H9 (cell line): ENCODE measurements around the gene PCYT1B. TPM values are rescaled to one million over a fixed set of nuclear protein-coding genes. Genes with fewer than 3 reads are reported as not detected.

Source experiments
- DNase-seq: peaks from one replicate; pipeline ENCODE4 v3.0.0-alpha.2; 2017
- H2AFZ ChIP-seq: one replicate; pipeline ENCODE4 v1.6.1; 2013; ENCODE audit warnings: mild to moderate bottlenecking, low read length, control low read depth, moderate library complexity
- H2AK5ac ChIP-seq: 2 replicates; pipeline ENCODE4 v1.6.1; 2013; ENCODE audit warnings: low read length, control low read depth, mixed read lengths; ENCODE audit not compliant: insufficient read length
- H2BK120ac ChIP-seq: one replicate; pipeline ENCODE4 v1.6.1; 2013; ENCODE audit warnings: low read depth, mild to moderate bottlenecking, low read length, control low read depth, inconsistent platforms; ENCODE audit not compliant: poor library complexity, severe bottlenecking
- H2BK12ac ChIP-seq: 2 replicates; pipeline ENCODE4 v1.6.1; 2013; ENCODE audit warnings: low read length, control low read depth, mixed read lengths, low read depth; ENCODE audit not compliant: insufficient read length
- H2BK15ac ChIP-seq: 2 replicates; pipeline ENCODE4 v1.6.1; 2013; ENCODE audit warnings: low read depth, low read length, control low read depth
- H2BK20ac ChIP-seq: one replicate; pipeline ENCODE4 v1.6.1; 2013; ENCODE audit warnings: low read depth, mild to moderate bottlenecking, low read length, control low read depth, inconsistent platforms; ENCODE audit not compliant: poor library complexity, severe bottlenecking
- H2BK5ac ChIP-seq: 2 replicates; pipeline ENCODE4 v1.6.1; 2013; ENCODE audit warnings: low read length, control low read depth, mixed read lengths; ENCODE audit not compliant: insufficient read length
- H3K14ac ChIP-seq: 2 replicates; pipeline ENCODE4 v1.6.1; 2013; ENCODE audit warnings: low read length, control low read depth; ENCODE audit not compliant: insufficient read depth
- H3K18ac ChIP-seq: 2 replicates; pipeline ENCODE4 v1.6.1; 2013; ENCODE audit warnings: low read depth, mild to moderate bottlenecking, mixed read lengths, low read length, control low read depth; ENCODE audit not compliant: insufficient read length
- H3K23ac ChIP-seq: 2 replicates; pipeline ENCODE4 v1.6.1; 2013; ENCODE audit warnings: low read length, control low read depth, mixed read lengths, low read depth; ENCODE audit not compliant: insufficient read length
- H3K23me2 ChIP-seq: 2 replicates; pipeline ENCODE4 v1.6.1; 2013; ENCODE audit warnings: low read depth, mild to moderate bottlenecking, mixed read lengths, low read length, control low read depth; ENCODE audit not compliant: insufficient read length, poor library complexity, severe bottlenecking
- H3K27ac ChIP-seq: 2 replicates; pipeline ENCODE4 v1.5.1; 2013; ENCODE audit warnings: low read length, control low read depth, mixed read lengths, low read depth; ENCODE audit not compliant: insufficient read length
- H3K27me3 ChIP-seq: 2 replicates; pipeline ENCODE4 v1.6.1; 2013; ENCODE audit warnings: low read length, control low read depth, inconsistent platforms; ENCODE audit not compliant: insufficient read depth
- H3K4ac ChIP-seq: 2 replicates; pipeline ENCODE4 v1.6.1; 2013; ENCODE audit warnings: low read depth, mild to moderate bottlenecking, control low read depth, inconsistent platforms, low read length, moderate library complexity
- H3K4me1 ChIP-seq: 2 replicates; pipeline ENCODE4 v1.6.1; 2013; ENCODE audit warnings: low read length, control low read depth, inconsistent platforms; ENCODE audit not compliant: insufficient read depth
- H3K4me2 ChIP-seq: 2 replicates; pipeline ENCODE4 v1.6.1; 2013; ENCODE audit warnings: low read length, control low read depth, mixed read lengths; ENCODE audit not compliant: insufficient read length, insufficient read depth
- H3K56ac ChIP-seq: 2 replicates; pipeline ENCODE4 v1.6.1; 2013; ENCODE audit warnings: low read depth, mild to moderate bottlenecking, mixed read lengths, low read length, control low read depth; ENCODE audit not compliant: insufficient read length
- H3K79me1 ChIP-seq: 2 replicates; pipeline ENCODE4 v1.6.1; 2013; ENCODE audit warnings: low read depth, mild to moderate bottlenecking, moderate library complexity, low read length, control low read depth, inconsistent platforms; ENCODE audit not compliant: insufficient read depth, poor library complexity, severe bottlenecking
- H3K79me2 ChIP-seq: 2 replicates; pipeline ENCODE4 v1.6.1; 2013; ENCODE audit warnings: low read length, control low read depth, inconsistent platforms; ENCODE audit not compliant: insufficient read depth
- H3K9ac ChIP-seq: 2 replicates; pipeline ENCODE4 v1.6.1; 2013; ENCODE audit warnings: low read length, control low read depth, mixed read lengths; ENCODE audit not compliant: insufficient read length; ENCODE audit errors: extremely low read depth
- H3K9me3 ChIP-seq: one replicate; pipeline ENCODE4 v1.6.1; 2013; ENCODE audit warnings: low read depth, low read length, inconsistent platforms; ENCODE audit not compliant: control insufficient read depth
- H3T11ph ChIP-seq: one replicate; pipeline ENCODE4 v1.6.1; 2013; ENCODE audit warnings: mild to moderate bottlenecking, low read length, control low read depth, inconsistent platforms
- H4K20me1 ChIP-seq: one replicate; pipeline ENCODE4 v1.6.1; 2013; ENCODE audit not compliant: control insufficient read depth, insufficient read length, insufficient read depth
- H4K5ac ChIP-seq: 2 replicates; pipeline ENCODE4 v1.6.1; 2013; ENCODE audit warnings: low read depth, mild to moderate bottlenecking, mixed read lengths, low read length, control low read depth; ENCODE audit not compliant: insufficient read length
- H4K8ac ChIP-seq: replicated peaks from 2 replicates; pipeline ENCODE4 v1.6.1; 2013; ENCODE audit warnings: low read length, control low read depth, mixed read lengths, low read depth; ENCODE audit not compliant: insufficient read length
- H4K91ac ChIP-seq: 2 replicates; pipeline ENCODE4 v1.6.1; 2013; ENCODE audit warnings: low read depth, mild to moderate bottlenecking, moderate library complexity, mixed read lengths, low read length, control low read depth; ENCODE audit not compliant: insufficient read length
- H3K27ac Mint-ChIP-seq, 3 experiments: 2 replicates in 2 of 3; 3 replicates in 1 of 3; pipeline ENCODE4 v1.8.0; 2020 to 2021; ENCODE audit warnings: mixed read lengths in 3 of 3, mild to moderate bottlenecking in 1 of 3, moderate library complexity in 1 of 3
- H3K27me3 Mint-ChIP-seq: 2 replicates; pipeline ENCODE4 v1.8.0; 2021; ENCODE audit warnings: low read depth, mild to moderate bottlenecking, moderate library complexity, mixed read lengths
- H3K36me3 Mint-ChIP-seq, 3 experiments: 2 replicates in 2 of 3; 3 replicates in 1 of 3; pipeline ENCODE4 v1.8.0; 2020 to 2021; ENCODE audit warnings: low read depth in 3 of 3, mixed read lengths in 3 of 3; ENCODE audit not compliant: insufficient read depth in 1 of 3
- H3K4me1 Mint-ChIP-seq, 2 experiments: 2 replicates each; pipeline ENCODE4 v1.8.0; 2020; ENCODE audit warnings: mixed read lengths in 2 of 2
- H3K4me3 Mint-ChIP-seq, 2 experiments: 2 replicates in 1 of 2; 3 replicates in 1 of 2; pipeline ENCODE4 v1.8.0; 2020 to 2021; ENCODE audit warnings: mild to moderate bottlenecking in 2 of 2, mixed read lengths in 2 of 2, moderate library complexity in 1 of 2
- H3K9me3 Mint-ChIP-seq, 2 experiments: 2 replicates in 1 of 2; 3 replicates in 1 of 2; pipeline ENCODE4 v1.8.0; 2020; ENCODE audit warnings: mild to moderate bottlenecking in 2 of 2, mixed read lengths in 2 of 2, moderate library complexity in 1 of 2
- WGBS: extraction: QIAGEN DNeasy Blood & Tissue Kit; methylation state at CpG from one replicate; pipeline ENCODE4 v1.1.7; 2013; ENCODE audit warnings: missing lambda C conversion rate, low lambda C conversion rate, mixed read lengths; ENCODE audit not compliant: insufficient read length; ENCODE audit errors: extremely low coverage; 5-methylcytosine and 5-hydroxymethylcytosine counted together
- total RNA-seq: library from RNA; stranded (reverse); gene quantifications from 2 replicates; pipeline ENCODE4 v1.2.1, GENCODE V29; 2021
- TF ChIP-seq, protein P1 (sequence below): fragments of 200-600 bp; sonication (generic); conservative IDR thresholded peaks from 3 replicates; pipeline ENCODE4 v1.8.0; 2021; ENCODE audit warnings: antibody characterized with exemption, mild to moderate bottlenecking

Gene PCYT1B
- total RNA-seq, 1 experiment from 2014 or later, result 29.1 TPM

DNA sequence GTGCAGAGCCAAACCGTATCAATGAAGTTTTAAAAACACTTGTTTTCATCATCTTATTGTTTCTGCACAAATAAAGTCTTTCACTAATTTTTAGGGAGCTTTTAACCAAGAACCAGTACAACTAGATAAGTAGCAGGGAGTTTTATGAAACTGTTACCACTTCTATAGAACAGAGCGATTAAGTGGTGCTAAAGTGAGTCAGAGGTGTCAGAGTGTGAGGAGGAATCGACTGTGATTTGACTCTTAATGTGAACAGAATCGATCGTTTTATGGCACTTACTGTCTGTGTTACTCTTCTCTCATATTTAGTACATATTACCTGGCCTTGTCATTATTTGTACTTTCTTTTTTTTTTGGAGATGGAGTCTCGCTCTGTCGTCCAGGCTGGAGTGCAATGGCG, 138.8 kb downstream of the PCYT1B start:
- Histone ChIP-seq H4K91ac (no peak overlapping the region), H3K56ac (no peak overlapping the region), H3T11ph (no peak overlapping the region), H3K18ac (no peak overlapping the region), H2BK120ac (no peak overlapping the region), H3K23me2 (no peaks in the 10 kb centered on the region), H3K27me3 (no peaks in the 10 kb centered on the region), H3K9me3 (no peaks in the 10 kb centered on the region), H2BK15ac (no peak overlapping the region), H2BK5ac (no peak overlapping the region), H2AK5ac (no peak overlapping the region), H2BK12ac (no peak overlapping the region), H3K4me1 (no peaks in the 10 kb centered on the region), H3K4me2 (no peak overlapping the region), H3K27ac (no peak overlapping the region), H2BK20ac (no peak overlapping the region), H3K79me1 (no peaks in the 10 kb centered on the region), H4K5ac (no peak overlapping the region), H3K79me2 (no peaks in the 10 kb centered on the region), H3K9ac (no peak overlapping the region), H4K8ac (no peak overlapping the region), H3K23ac (no peak overlapping the region), H3K14ac (no peak overlapping the region), H4K20me1 (no peaks in the 10 kb centered on the region), H3K4ac (no peak overlapping the region), H2AFZ (no peak overlapping the region)
- TF ChIP-seq, protein P1, sequence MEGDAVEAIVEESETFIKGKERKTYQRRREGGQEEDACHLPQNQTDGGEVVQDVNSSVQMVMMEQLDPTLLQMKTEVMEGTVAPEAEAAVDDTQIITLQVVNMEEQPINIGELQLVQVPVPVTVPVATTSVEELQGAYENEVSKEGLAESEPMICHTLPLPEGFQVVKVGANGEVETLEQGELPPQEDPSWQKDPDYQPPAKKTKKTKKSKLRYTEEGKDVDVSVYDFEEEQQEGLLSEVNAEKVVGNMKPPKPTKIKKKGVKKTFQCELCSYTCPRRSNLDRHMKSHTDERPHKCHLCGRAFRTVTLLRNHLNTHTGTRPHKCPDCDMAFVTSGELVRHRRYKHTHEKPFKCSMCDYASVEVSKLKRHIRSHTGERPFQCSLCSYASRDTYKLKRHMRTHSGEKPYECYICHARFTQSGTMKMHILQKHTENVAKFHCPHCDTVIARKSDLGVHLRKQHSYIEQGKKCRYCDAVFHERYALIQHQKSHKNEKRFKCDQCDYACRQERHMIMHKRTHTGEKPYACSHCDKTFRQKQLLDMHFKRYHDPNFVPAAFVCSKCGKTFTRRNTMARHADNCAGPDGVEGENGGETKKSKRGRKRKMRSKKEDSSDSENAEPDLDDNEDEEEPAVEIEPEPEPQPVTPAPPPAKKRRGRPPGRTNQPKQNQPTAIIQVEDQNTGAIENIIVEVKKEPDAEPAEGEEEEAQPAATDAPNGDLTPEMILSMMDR, result no peak
- no peaks in the 10 kb centered on the region for H3K27me3 Mint-ChIP-seq
- no peak overlapping the region for H3K4me3 Mint-ChIP-seq
- H3K27ac Mint-ChIP-seq, result peak overlapping the region in 1 of 3 experiments; percentile 69; a peak in 2 of 7 replicates
- no CpG with 5 or more reads among the region's 8 CpGs for WGBS
- H3K36me3 Mint-ChIP-seq, result peaks cover 1 to 41% (median 24%) of the 10 kb centered on the region in 3 experiments; a peak in 6 of 7 replicates
- H3K4me1 Mint-ChIP-seq, result no peaks in the 10 kb centered on the region
- no peak for DNase-seq
- no peaks in the 10 kb centered on the region for H3K9me3 Mint-ChIP-seq

Other genes starting within 250 kb of the PCYT1B start
- 43.8 and 47.3 TPM in 2 replicates for gene PDK3, start 182.1 kb downstream of the PCYT1B start, total RNA-seq
- gene POLA1, start 46.6 kb upstream of the PCYT1B start, total RNA-seq, result 58.3 and 60.2 TPM in 2 replicates